ENCODE measurements around the gene MXD1.

MXD1 gene

DNA sequence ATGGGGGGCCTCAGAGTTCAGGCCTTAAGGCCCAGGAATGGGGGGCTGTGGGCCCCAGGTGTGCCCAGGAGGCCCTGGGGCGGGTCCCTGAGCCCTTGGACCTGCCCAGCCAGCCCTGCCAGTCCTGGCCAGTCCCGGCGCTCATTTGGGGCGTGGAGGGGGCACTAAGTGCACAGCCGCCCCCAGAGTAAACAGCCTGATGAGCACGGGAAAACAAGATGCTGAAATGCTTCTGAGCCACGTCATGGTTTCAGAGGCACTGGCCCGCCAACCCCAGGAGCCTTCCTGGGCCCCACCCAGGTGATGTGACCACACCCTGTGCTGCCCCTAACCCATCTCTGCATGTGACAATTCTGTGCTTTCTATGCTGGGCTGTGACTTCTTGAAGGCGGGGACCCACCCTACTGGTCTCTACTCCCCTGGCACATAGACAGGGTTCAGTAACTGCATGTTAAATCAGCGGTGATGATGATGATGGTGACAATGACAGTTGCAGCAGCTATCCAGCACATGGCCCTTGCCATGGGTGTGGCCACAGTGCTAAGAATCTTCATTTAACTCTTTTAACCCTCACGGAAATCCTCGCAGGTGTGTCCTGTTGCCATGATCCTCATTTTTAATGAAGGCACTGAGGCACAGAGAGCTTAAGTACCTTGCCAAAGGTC is 74.7 kb downstream of the MXD1 start:
- Histone ChIP-seq H3K9ac (ENCODE audit: low read depth, low read length) (no peak overlapping the region), H3K36me3 (ENCODE audit: insufficient read depth, low read length) (no peaks in the 10 kb centered on the region), H3K4me1 (ENCODE audit: insufficient read depth, low read length) (no peaks in the 10 kb centered on the region), H3K9me3 (ENCODE audit: control insufficient read depth, insufficient read depth, low read length) (no peaks in the 10 kb centered on the region)
